Measurements from ENCODE around the gene CDK11A.
"Not testable (repeated sequence)": the region's sequence is repeated elsewhere in the genome, so short reads cannot be mapped to it uniquely, and the experiment has no call there.

Gene CDK11A

DNA sequence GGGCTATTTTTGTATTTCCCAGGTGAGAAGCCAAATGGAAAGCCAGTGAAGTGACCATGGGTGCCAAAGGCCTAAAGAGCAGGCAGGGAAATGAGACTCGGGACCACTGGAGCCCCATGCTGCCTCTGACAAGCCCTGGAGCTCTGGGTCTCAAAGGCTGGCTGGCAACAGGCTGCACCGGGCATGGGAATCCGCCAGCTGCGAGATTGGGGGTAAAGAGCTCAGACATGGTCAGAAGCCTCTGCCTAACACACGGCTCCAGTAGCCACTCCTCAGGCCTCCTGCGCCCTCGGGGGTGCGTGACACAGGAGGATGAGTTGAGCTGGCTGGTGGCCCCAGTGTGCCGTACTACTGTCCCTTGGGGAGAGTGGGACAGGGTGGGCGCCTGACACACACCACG lies 59.8 kb downstream of the CDK11A start:
- not testable (repeated sequence) for DNase-seq (ENCODE audit: low read depth in 2 of 2, low spot score in 1 of 2)

DNA sequence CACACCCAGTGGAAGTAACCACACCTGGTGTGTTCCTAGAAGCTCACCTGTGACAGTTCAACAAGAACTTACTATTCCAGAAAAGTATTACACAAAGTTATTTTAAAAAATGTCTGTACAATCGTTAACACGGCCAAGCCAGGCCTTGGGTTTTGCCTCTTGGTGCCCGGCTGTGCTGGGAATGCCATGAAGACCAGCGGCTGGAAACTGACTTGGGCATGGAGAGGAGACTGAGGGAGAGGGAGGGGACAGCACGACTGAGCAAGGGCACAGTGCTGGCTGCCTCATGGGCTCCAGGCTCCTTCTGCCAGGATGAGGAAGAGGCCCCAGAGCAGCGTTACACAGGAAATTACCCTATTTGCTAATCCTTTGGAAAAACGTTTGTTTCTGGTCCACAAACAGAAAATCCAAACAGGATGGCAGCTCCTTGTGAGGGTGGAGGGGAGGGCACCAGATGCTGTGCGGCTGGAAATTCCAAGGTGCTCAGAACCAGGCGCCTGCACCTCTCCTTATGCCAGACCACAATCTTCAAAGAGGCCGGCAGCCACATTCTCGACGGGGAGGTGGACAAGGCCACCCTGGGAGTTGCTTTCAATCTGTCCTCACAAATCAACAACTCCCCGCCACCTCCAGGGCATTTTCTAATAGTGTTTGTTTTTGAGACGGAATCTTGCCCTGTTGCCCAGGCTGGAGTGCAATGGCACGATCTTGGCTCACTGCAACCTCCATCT lies 61.2 kb downstream of the CDK11A start:
- DNase-seq (ENCODE audit: low read depth in 2 of 2, low spot score in 1 of 2) = not testable (repeated sequence)

DNA sequence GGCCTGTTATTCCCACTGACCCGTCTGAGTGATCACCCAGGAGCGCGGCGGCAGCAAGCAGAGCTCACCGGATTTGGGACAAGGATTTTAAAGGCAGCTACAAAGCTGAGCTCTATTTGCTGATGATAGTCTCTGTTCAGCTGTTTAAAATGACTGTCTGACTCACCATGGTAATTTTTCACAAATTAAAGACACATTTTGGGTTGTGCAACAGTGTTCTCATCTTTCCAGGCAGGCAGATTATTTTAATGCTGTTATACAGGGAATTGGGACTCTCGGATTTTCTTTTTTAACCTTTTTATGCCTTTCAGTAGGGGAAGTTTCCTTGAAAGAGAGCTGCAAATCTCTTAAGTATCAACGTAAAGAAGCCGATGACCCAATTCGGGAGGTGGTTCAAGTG lies 61.8 kb downstream of the CDK11A start:
- not testable (repeated sequence) for DNase-seq (ENCODE audit: low read depth in 2 of 2, low spot score in 1 of 2)

DNA sequence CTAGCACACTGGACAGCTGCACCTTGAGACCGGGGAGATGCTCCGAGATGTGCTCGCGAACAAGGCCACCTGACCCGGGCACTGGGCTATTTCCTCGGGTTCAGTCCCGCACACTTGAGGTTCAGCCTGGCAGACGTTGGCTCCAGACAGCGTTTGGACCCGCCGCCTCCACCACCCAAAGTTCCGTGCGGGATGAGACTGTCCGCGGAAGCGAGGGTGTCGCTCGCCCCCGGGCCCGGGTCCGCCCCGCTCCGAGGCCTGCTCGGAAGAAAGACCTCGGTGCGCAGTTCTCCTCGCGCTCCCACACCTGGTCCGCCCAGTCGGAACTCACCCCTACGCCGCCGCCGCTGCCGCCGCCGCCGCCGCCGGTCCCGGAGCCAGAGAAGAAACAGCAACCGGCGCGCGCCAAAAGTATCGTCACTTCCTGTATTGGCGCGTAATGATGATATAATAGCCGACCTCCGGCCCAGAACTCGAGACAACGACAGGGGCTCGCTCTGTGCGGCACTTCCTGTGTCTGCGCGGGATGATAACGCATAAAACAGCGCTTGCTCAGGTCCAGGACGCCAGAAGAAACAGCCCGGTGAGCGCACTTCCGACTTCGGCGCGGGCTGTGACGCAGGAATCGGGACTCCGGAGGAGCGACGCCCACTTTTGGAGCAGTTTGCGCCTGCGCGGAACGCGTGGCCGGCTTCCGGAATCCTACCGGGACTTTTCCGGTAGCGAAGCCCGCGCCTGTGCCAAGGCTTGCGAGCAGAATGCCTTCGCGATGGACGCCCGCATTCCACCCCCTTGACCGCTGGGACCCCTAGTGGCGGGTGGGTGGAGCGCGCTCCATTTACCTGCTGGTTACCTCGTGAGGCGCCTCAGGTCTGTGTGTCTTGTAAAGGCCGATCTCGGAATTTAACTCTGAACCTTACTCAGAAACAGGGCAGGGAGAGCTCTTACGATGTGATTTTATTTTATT lies 65.3 kb downstream of the CDK11A start, which contains the start of gene CDK11B:
Gene CDK11B, minus strand, starts transcription at position 422 of the 967 bp plus-strand sequence. CDS start 1,519 bp downstream, outside the sequence.
- peak; percentile 91 to 96 for DNase-seq (ENCODE audit: low read depth in 2 of 2, low spot score in 1 of 2)

Data from stimulated activated CD8-positive, alpha-beta memory T cell treated with anti-CD3 and anti-CD28 coated beads, Interleukin-4, amount 100 ng/mL, for 4 hours (primary cell).